Activated T-helper 1 cell treated with Interleukin-2 at 50 U/mL for 16 hours (primary cell): ENCODE results near the gene GPR155.
"Not testable (repeated sequence)": the region's sequence is repeated elsewhere in the genome, so short reads cannot be mapped to it uniquely, and the experiment has no call there.

ENCODE experiments used
- DNase-seq: peaks from one replicate; pipeline ENCODE4 v3.0.0-alpha.2; 2020; ENCODE audit warnings: low read depth

The GPR155 gene

DNA sequence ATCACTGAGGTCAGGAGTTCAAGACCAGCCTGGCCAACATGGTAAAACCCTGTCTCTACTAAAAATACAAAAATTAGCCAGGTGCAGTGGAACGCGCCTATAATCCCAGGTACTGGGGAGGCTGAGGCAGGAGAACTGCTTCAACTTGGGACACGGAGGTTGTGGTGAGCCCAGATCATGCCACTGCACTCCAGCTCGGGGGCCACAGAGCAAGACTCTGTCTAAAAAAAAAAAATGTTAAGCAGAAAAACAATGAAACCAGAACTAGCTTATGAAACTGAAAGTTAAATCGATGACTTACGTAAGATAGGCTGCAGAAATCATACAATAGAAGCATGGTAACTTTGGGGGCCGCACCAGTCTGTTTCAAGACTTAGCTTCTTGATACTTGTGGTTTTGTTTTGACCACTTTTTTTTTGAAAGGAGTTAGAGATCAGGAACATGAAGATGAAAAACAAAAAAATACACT lies 6.2 kb upstream of the GPR155 start:
- peak; percentile 18 for DNase-seq

DNA sequence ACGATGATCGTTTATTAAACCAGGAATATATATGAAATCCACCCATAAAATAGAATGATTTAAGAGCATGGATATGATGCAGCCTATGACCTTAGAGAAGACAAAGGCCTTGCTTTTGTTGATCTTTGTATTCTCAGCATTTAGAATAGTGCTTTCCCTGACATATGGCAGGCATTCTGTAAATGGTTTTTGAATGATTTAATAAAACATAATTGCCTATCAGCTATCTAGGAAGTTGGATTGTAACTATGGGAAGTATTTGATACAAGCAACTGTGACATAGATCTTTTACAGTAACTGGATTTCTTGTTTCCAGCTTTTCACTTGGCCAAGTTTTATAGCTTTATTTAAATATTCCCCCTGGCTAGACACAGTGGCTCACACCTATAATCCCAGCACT lies 5.1 kb upstream of the GPR155 start:
- DNase-seq: no peak

DNA sequence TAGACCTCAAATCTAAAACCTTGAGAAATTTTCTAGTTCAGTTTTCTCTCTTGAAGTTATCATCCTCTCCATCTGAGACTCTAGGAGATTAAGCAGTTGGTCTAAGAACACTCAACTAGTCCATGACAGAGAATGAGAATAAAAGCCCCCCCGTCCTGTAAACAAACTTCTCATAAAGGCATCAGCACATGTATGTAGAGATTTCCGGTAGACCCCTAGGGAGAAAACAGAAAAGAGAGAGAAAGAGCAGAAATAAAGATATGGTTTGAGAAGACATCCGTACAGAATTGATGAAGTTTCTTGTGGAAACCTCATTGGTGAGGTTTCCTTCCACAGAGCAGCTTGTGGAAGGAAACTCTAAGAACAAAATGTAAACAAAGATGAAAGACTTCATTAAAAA lies 3.2 kb upstream of the GPR155 start:
- no peak for DNase-seq

GRCh38 chr2:174489520-174489919 lies 2.7 kb upstream of the GPR155 start:
- DNase-seq: not testable (repeated sequence)

- no peak for DNase-seq
Observed at GRCh38 chr2:174487820-174488162, 962 bp upstream of the GPR155 start.

DNA sequence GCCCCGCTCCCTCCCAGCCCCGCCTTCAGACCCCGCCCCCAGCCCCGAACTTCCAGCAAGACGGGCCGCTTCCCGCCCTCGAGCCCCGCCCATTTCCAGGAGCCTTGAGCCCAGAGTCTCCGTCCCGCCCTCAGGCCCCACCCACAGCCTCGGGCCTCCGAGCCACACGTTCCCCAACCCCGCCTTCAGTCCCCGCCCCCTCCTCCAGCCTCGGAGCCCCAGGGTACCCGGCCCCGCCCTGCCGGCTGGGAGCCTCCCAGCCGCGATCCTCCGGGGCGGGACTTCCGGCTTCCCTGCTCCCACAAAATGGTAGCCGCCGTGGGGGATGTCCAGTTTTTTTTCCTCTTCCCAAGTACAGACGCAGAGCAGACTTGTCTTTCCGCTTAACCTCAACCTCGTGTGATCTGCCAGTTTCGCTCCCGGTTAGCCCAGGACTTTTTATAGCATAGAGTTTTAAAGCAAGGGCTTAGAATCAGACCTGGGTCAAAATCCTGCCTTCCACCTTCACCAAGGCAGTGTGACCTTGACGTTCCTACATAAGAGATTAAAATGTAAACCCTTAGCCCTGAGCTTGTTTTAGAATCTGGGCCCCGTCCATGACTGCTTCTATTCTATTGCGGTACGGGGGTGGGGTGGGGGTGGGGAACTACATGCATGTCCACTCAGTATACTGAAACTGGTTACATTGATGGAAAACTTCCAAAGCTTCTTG lies 435 bp upstream of the GPR155 start:
- DNase-seq: peak; percentile 95

DNA sequence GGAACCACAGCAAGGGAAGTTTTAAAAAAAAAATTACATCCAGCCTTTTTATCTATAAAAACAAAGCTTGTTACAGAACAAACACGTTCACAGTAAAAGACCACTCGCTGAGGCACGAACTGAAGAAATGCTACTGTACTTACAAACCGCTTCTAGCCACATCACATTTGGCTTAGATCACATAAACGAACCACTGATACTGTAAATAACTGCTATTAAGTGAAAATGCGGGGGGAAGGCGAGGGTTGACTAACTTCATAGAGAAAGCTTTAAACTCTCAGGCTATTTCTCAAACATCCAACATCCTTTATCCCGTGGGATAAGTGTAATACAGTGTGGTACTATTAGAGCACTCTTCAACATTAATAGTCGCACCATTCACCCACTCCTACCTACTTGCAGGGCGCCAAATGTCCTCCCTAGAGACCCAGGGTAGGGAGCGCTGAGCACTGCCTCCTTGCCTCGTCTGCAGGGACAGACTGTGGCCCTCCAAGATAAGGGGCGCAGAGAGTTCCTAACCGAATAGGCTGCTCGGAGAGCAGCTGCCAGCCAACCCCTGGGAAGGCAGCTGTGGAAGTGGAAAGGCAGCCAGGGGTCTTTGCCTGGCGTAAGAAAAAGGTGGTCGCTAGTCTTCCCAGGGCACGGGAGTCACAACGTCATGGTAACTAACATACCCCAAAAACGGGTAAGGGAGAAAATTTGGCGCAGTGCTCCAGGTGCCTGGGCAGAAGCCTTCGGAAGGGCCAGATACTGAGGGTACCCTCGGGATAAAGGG lies 854 bp downstream of the GPR155 start:
- no peak for DNase-seq

DNA sequence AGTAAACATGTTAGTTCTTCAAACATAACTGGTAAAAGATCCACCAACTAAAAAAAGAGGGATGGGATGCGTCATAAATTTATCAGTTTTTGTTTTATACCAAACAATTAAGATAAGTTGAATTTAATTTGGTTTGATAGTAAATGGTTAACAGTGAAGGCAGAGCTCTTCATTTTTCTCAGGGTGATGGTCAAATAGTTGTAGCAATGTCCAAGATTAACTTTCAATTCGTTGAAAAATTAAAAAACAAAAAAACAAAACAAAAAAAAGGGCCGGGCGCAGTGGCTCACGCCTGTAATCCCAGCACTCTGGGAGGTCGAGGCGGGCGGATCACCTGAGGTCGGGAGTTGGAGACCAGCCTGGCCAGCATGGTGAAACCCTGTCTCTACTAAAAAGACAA lies 1.8 kb downstream of the GPR155 start:
- DNase-seq: not testable (repeated sequence)

DNA sequence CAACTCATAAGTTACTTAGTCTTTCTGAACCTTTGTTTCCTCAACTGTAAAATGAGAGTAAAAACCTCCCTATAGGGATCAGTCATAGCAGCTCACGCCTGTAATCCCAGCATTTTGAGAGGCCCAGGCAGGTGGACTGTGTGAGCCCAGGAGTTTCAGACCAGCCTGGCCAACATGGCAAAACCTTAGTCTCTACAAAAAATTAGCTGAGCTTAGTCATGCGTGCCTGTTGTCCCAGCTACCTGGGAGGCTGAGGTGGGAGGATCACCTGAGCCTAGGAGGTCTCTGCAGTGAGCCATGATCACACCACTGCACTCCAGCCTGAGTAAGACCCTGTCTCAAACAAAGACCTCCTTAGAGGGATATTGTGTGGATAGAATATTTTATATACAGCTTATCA lies 2.3 kb downstream of the GPR155 start:
- DNase-seq: no peak

- no peak for DNase-seq
Observed at GRCh38 chr2:174482854-174483253, 4.0 kb downstream of the GPR155 start.

DNA sequence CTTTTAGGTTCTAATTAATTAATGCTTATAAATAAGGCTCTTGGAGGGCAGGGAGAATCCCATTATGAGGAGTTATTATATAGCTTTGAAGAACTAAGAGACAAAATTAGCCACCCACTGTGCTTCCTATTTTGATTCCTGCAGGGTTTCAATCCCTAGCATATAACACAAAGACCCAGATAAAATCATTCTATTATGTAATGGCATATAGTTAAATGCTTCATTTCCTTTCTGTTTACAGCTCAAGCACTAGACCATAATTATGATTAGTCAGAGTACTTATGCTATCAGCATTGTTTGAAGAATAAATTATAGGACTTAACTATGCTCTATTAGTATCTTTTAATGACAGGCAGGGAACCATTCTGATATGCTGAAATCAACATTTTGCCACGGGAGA lies 9.1 kb downstream of the GPR155 start:
- DNase-seq: no peak

GRCh38 chr2:174473796-174474195 lies 13.0 kb downstream of the GPR155 start:
- DNase-seq: no peak

DNA sequence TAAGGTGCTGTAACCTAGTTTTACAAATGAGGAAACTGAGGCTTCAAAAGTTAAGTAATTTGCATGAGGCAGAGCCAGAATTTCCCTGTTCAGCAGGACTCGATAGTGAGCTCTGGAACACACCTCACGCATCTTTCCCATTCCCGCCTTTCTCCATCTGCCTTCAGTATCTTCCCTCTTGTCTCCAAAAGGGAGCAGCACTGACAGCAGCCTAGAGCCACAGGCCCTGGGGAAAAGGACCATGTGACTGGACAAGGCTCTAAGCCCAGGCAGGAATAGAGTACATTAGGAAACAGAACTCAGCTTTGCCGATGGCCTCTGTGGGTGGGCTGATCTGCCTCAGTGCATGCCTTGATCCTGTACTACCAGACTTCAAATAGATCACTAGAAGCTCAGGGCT lies 21.5 kb downstream of the GPR155 start:
- no peak for DNase-seq

GRCh38 chr2:174461221-174461620 lies 25.6 kb downstream of the GPR155 start:
- DNase-seq: no peak

- no peak for DNase-seq
Observed at GRCh38 chr2:174454566-174454965, 32.3 kb downstream of the GPR155 start.

DNA sequence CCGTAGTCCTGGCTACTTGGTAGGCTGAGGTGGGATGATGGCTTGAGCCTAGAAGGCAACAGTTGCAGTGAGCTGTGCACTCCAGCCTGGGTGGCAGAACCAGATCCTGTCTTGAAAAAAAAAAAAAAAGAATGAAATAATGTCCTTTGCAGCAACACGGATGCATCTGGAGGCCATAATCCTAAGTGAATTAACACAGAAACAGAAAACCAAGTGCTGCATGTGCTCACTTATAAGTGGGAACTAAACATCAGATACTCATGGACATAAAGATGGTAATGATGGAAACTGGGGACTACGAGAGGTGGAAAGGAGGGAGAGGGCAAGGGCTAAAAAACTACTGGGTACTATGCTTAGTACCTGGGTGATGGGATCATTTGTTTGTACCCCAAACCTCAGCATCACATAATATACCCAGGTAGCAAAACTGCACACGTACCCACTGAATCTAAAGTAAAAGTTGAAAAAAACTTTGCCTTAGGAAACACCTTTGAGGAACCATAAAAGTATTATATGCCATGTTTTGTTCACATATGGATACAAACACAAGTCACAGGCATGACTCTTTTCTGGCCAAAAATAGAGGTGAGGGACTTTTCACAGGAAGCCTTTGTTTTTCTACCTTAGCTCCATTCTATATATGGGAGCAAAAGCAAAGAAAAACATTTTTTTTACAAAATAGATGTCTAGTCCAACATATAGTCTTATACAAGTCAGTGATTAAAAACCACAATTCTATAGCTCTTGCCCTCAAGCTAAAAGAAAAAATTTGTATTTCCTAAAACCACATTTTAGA lies 36.6 kb downstream of the GPR155 start:
- no peak for DNase-seq

- no peak for DNase-seq
Observed at GRCh38 chr2:174449033-174449432, 37.8 kb downstream of the GPR155 start.

DNA sequence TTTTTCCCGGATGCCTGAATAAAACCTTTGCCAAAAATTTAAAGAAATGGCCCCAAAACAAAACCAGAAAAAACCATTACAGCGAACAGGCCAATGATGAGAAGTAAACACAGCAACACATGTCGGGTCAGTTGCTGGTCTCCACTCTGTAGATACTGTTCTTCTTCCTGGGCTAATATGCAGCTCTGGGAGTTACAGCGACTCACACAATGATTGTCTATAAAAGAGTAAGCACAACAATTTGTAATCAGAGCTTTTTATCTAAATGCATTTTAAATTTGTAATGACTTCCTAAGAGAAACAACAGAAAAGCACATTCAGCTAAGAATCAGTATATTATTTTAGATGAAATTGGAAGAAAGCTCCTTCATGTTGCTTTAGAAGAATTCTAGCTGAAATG lies 40.3 kb downstream of the GPR155 start:
- no peak for DNase-seq

DNA sequence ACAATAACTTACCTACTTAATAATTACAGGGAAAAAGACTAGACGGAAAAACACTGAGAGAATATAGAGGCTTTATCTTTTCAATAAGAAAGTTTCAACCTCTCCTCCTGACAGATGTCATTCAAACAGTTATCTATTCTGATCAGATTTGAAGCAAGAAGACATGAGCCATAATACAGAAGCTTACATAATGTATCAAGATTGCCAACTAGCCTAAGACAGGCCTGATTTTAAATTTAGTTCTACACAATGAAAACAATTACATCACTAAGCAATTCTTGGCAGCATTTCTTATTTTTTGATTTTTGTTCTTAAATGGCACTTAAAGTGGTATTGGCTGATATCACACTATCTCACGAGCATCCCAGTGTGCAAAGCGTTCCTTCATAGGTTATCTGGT lies 41.6 kb downstream of the GPR155 start:
- DNase-seq: no peak

GRCh38 chr2:174444761-174445160 lies 42.1 kb downstream of the GPR155 start:
- no peak for DNase-seq

GRCh38 chr2:174442546-174443510 lies 44.0 kb downstream of the GPR155 start:
- no peak for DNase-seq

GRCh38 chr2:174439950-174440349 lies 46.9 kb downstream of the GPR155 start:
- no peak for DNase-seq
